ENCODE measurements around the gene WIF1.

The WIF1 gene

GRCh38 chr12:65121049-65121955 is at the start of gene WIF1:
TSS of gene WIF1 (minus strand) at chr12:65121305. CDS start at chr12:65121191, 114 bp downstream.
- DNase-seq = no peak

- peak; percentile 20 for DNase-seq
Measured at GRCh38 chr12:65170209-65170881, 49.2 kb upstream of the WIF1 start.

- DNase-seq = peak; percentile 99
Measured at GRCh38 chr12:65169320-65170208, 48.5 kb upstream of the WIF1 start, which contains the start of gene LEMD3. TSS of gene LEMD3 (plus strand) at chr12:65169583. CDS start at chr12:65169597, 14 bp downstream.

- DNase-seq = no peak
Measured at GRCh38 chr12:65168681-65169319, 47.7 kb upstream of the WIF1 start.

GRCh38 chr12:65164774-65165173 is 43.7 kb upstream of the WIF1 start:
- DNase-seq = no peak

- no peak for DNase-seq
Measured at GRCh38 chr12:65164244-65164643, 43.1 kb upstream of the WIF1 start.

GRCh38 chr12:65162609-65163008 is 41.5 kb upstream of the WIF1 start:
- DNase-seq = no peak

- peak; percentile 6 for DNase-seq
Measured at GRCh38 chr12:65157091-65157490, 36.0 kb upstream of the WIF1 start.

GRCh38 chr12:65156366-65156841 is 35.3 kb upstream of the WIF1 start:
- DNase-seq = no peak

- no peak for DNase-seq
Measured at GRCh38 chr12:65155784-65156183, 34.7 kb upstream of the WIF1 start.

- DNase-seq = no peak
Measured at GRCh38 chr12:65152596-65152995, 31.5 kb upstream of the WIF1 start.

- DNase-seq = no peak
Measured at GRCh38 chr12:65152012-65152411, 30.9 kb upstream of the WIF1 start.

- no peak for DNase-seq
Measured at GRCh38 chr12:65147312-65147905, 26.3 kb upstream of the WIF1 start.

- no peak for DNase-seq
Measured at GRCh38 chr12:65140738-65141137, 19.6 kb upstream of the WIF1 start.

- no peak for DNase-seq
Measured at GRCh38 chr12:65139389-65139788, 18.3 kb upstream of the WIF1 start.

GRCh38 chr12:65133879-65134278 is 12.8 kb upstream of the WIF1 start:
- DNase-seq = no peak

GRCh38 chr12:65126482-65126881 is 5.4 kb upstream of the WIF1 start:
- no peak for DNase-seq

GRCh38 chr12:65125975-65126374 is 4.9 kb upstream of the WIF1 start:
- DNase-seq = no peak

- no peak for DNase-seq
Measured at GRCh38 chr12:65125247-65125646, 4.1 kb upstream of the WIF1 start.

GRCh38 chr12:65123435-65124063 is 2.4 kb upstream of the WIF1 start:
- DNase-seq = peak; percentile 64

GRCh38 chr12:65122703-65123102 is 1.6 kb upstream of the WIF1 start:
- DNase-seq = no peak
